GM18498 (cell line): ENCODE measurements around the gene KCNIP4.

Experiments used
- ATAC-seq: cut with Tn5 transposase; IDR thresholded peaks from one replicate; pipeline ENCODE4 v1.9.1; 2021; ENCODE audit warnings: mild to moderate bottlenecking, moderate library complexity; ENCODE audit not compliant: unreplicated experiment

The KCNIP4 gene

DNA sequence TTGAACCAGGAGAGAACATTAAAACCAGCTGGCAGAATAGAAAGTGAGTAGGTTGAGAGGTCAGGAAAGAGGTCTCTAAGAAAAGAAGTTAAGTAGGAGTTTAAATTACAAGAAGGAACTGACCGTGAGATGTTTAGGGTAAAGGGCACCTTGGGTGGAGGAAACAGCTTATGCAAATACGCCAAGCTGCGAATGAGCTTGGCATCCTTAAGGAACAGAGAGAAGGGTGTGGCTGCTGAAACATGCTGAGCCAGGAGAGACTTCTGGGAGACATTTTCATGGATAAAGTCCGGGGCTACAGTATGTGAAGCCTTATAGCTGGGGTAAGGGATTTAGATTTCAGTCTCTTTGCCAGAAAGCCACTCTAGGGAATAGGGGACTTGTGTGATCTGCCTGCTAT is 249.1 kb downstream of the KCNIP4 start:
- no peak for ATAC-seq

GRCh38 chr4:21697583-21697982 is 251.0 kb downstream of the KCNIP4 start:
- no peak for ATAC-seq

- no peak for ATAC-seq
Observed at GRCh38 chr4:21695141-21695540, 253.4 kb downstream of the KCNIP4 start.

GRCh38 chr4:21692241-21692640 is 256.3 kb downstream of the KCNIP4 start:
- ATAC-seq, result no peak

- ATAC-seq, result no peak
Observed at GRCh38 chr4:21688596-21689265, 259.8 kb downstream of the KCNIP4 start.

DNA sequence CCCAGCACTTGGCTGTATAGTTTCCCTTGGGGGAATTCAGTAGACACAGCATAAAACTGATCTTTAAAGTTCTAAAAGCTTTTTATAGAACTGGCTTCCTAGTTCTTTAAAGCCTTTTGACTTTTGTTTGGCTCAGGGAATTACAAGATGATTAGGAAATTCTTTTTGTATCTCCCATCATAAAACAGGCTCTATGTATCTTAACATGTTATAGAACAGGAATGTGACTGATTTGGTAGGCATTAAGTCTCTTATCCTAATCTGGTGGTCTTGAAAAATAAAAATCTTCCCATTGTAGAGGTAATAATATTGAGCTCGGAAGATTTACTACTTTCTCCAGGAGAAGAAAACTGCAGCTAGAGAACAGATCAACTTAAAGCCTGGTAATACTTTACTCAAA is 262.7 kb downstream of the KCNIP4 start:
- ATAC-seq, result no peak

DNA sequence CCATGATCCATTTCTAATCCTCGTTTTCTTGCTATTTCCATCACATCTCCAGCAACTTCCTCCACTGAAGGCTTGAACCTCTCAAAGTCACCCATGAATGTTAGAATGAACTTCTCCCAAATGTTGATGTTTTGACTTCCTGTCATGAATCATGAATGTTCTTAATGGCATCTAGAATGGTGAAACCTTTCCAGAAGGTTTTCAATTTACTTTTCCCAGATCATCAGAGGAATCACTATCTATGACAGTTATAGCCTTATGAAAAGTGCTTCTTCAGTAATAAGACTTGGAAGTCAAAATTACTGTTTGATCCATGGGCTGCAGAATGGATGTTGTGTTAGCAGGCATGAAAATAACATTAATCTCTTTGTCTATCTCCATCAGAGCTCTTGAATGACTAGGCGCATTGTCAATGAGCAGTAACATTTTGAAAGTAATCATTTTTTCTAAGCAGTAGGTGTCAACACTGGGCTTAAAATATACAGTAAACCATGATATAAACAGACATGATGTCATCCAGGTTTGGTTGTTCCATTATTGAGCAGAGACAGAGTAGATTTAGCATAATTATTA is 268.2 kb downstream of the KCNIP4 start:
- no peak for ATAC-seq

DNA sequence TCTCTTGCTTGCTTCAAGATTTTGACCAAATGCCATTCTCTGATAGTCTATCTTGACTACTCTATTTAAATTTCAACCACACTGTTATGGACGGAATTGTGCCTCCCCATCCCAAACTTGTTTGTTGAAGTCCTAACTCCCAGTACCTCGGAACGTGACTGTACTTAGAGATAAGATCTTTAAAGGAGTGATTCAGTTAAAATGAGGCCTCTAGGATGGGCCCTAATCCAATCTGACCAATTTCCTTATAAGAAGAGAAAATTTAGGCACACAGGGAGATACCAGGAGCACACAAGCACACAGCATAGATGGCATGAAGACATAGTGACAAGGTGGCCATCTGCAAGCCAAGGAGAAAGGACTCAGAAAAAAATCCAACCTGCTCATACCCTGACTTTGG is 269.9 kb downstream of the KCNIP4 start:
- no peak for ATAC-seq

GRCh38 chr4:21677173-21677572 is 271.4 kb downstream of the KCNIP4 start:
- no peak for ATAC-seq

DNA sequence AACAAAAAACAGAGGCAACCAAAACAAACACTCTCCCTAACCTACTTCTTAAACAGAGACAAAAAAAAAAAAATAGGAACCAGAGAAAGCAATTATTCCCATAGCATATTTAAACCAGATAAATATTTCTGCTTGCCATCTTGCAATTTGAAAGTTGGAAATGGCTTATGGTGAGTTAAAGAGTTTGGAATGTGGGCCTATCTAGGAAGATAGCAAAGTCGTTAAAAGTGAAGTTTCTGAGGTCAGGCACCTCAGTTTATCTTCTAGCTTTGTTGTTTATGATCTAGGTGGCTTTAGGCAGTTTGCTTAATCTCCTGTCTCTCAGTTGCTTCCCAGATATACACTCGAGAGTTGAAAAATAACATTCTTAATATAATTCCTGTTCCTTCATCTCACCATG is 284.2 kb downstream of the KCNIP4 start:
- ATAC-seq, result no peak

DNA sequence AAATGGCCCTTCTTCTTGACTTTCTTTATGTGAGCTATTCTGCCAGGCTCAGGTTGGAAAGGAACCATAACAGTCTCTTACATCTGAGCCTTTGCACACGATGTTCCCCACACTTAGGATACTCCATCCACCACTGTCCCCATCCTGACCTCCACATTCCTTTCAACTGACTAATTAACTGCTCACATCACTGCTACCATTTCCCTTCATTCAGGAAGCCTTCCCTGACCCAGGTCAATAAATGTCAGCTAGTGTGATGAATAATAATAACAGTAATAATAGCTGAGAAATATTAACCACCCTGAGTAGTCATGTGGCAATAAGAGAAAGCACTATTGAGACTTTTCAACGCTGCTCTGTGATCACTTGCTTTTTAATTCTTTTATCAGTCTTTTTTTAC is 291.7 kb downstream of the KCNIP4 start:
- no peak for ATAC-seq

DNA sequence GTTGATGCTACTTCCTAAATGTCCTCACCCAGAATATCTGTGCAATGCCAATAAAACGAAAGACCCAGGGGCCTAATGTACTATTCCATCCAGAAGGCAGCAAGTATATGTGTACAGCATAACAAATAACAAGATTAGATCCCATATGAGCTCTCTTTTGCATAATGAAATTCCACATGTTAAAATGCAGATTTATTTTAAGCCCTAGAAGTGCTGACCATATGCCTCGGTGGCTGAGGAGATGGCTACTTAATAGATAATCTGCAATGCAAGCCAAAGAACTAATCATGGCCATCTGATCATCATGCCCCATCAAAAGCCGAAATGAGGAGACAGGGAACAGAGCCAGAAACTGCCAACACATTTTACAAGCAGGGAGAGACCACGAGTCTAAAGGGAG is 293.5 kb downstream of the KCNIP4 start:
- no peak for ATAC-seq

GRCh38 chr4:21652508-21653231 is 295.9 kb downstream of the KCNIP4 start:
- ATAC-seq, result no peak

DNA sequence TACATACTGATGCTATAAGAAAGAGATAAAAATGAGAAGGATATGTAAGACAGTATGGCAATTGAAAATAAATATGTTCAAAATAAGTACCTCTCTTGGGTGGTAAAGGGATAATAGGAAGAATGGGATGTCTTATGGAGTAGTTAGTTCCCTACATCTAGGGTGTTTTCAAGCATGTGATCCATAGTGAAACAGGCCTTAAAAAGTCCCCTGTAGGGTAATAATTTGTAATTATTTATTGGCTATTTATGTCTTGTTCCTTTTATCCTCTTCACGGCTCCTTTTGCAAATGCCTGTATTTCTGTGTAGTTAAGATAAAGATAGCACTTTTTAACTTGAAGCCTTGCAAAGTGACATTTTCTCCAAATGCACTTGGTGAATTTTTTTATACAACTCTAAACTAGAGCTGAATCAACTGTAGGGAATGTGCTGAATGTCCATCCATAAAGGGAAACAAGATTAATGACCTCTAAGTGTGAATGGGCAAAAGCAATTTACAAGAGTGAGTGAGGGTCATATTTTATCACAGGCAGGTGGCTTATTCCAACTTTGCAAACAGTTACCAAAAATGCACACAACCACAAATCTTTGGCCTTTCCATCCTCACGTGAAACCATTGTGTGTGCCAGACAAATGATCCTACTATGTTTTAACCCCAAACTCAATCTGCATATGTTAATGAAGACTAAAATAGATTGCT is 299.0 kb downstream of the KCNIP4 start:
- no peak for ATAC-seq

DNA sequence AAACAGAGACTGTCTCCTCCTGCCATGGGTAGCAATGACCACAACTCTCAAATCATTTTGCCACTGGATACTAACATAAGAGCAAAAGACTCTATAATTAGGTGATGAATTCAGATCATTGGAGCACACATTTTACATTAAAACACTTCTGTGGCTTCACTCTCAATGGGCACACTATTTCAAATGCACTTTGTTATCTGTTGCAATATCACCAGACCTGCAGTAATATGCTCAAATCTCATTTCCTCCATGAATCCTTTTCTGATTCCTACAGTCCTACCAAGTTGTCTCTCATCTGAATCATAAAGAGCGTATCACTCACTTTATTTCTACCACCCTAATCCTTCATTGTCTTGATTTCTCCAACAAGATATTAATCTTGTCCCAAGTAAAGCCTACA is 302.8 kb downstream of the KCNIP4 start:
- ATAC-seq, result no peak

- ATAC-seq, result no peak
Observed at GRCh38 chr4:21641696-21642095, 306.9 kb downstream of the KCNIP4 start.

DNA sequence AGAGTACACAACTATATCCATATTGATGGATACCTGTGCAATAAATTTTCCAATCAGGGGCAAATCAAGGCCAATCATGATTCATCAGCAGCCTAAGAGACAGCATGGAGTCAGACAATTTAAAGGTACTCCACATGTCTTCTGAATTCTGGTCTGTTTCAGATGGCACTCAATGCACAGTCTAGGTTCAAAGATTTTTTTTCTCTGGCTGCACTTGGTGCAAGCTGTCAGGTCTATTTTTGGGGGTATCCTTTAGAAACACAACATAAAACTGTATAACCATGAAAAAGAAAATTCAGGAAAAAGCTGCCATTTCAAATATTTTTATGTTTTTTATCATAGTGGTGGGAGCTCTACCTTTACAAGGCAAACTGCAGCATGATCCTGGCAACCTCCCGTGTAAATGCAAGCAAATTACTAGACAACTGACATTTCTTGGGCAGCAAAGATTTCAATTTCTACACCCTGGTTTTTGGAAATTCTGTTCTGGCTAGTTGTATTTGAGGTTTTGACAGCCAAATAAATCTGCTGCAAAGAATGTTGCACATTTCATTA is 310.3 kb downstream of the KCNIP4 start:
- ATAC-seq, result no peak

DNA sequence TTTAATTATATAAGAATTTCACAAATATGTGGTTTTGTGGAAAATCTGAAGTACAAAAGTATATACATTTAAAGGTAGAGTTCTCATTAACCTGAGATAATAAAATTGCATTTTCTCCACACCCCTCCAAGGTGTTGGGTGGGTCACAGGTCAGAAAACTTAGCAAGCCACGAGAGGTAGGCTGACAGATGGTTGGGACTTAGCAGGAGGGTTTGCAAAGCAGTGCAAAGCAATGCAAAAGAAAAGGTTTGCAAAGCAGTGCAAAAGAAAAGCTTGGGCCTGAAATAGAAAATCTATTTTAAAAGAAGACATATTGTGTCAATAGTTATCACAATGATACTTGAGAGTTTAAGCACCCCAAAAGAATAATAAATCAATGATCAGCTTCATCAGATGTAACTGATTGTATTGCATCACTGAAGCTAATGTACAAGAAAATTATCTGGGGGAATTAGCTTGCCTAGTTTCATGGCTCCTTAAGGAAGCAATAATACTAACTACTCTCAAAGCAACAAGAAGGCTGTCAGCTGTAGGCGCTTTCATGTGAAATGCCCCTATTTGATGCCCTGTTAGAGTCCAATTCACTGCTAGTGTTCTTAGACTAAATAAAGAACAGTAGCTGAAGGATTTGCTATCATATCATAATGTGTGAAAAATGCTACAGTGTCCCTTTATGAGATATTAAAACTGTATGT is 319.5 kb downstream of the KCNIP4 start:
- ATAC-seq, result no peak

- ATAC-seq, result no peak
Observed at GRCh38 chr4:21628116-21628670, 320.4 kb downstream of the KCNIP4 start.

DNA sequence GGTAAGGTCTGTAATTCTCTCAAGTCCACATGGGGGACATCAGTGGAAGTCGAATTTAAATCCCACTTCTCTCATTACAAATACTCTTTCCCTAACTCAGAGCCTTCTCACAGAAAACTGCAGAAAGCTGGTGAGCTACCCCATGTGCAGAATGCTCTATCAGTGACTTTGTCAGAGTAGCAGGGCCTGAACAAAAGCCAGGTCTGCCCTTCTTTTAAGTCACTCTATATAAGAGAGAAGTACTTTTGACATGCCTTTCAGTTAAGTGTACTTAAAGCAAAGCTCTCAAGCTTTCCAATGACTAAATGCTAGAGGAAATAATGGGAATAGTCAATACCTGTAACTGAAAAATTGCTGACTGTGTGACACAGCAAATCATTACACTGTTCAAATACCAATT is 323.1 kb downstream of the KCNIP4 start:
- no peak for ATAC-seq

- ATAC-seq, result no peak
Observed at GRCh38 chr4:21605006-21605405, 343.6 kb downstream of the KCNIP4 start.
